Spleen (tissue), 7 donors: ENCODE measurements around the gene CCDC141.

Experiments
- CTCF ChIP-seq, 11 experiments: fragments of 200-600 bp in 7 of 11; fragments of 450-650 bp in 4 of 11; sonication (generic) in 4 of 11; IDR thresholded peaks in 8 of 11; conservative IDR thresholded peaks in 3 of 11; 1 replicate in 7 of 11; 2 replicates in 4 of 11; pipeline versions ENCODE4 v1.4.0 to v1.8.0; 2016 to 2021; ENCODE audit warnings: antibody characterized with exemption in 11 of 11, inconsistent platforms in 4 of 11, mild to moderate bottlenecking in 1 of 11
- POLR2A ChIP-seq, 3 donors: fragments of 450-650 bp; IDR thresholded peaks; one replicate each; pipeline ENCODE4 v1.5.1; 2017; ENCODE audit warnings: antibody characterized with exemption in 3 of 3, mild to moderate bottlenecking in 1 of 3
- donor health status: DM: no; HTN: no; CAD: no; lungs with moderate emphysema.
- donor health status: DM: no; HTN: no; CAD: no.
- donor health status: DM: no; HTN: no; CAD: no.

- no peak for TF ChIP-seq POLR2A (IDR thresholded peaks at IDR 0.05)
- no peak for TF ChIP-seq CTCF (IDR thresholded peaks at IDR 0.05 in 8 of 11, conservative IDR thresholded peaks at IDR 0.05 in 3 of 11)
These were observed 267.7 kb downstream of the CCDC141 start for GRCh38 chr2:178782236-178782635.
